ENCODE data around the gene OPA1.

GRCh38 chr3:193720169-193720568 is 127.2 kb downstream of the OPA1 start:
- TF ChIP-seq CTCF (conservative IDR thresholded peaks at IDR 0.05; ENCODE audit: low read depth in 2 of 2): no peak
- TF ChIP-seq REST (IDR thresholded peaks at IDR 0.05; ENCODE audit: unreplicated experiment): no peak
- TF ChIP-seq EZH2 (IDR thresholded peaks at IDR 0.05; ENCODE audit: low read depth, unreplicated experiment): no peak
- TF ChIP-seq POLR2AphosphoS5 (IDR thresholded peaks at IDR 0.05; ENCODE audit: low read depth): no peak
- TF ChIP-seq STAT1 (IDR thresholded peaks at IDR 0.05; ENCODE audit: unreplicated experiment): no peak
- TF ChIP-seq EZH2phosphoT487 (IDR thresholded peaks at IDR 0.05; ENCODE audit: unreplicated experiment): no peak
- TF ChIP-seq JUNB (IDR thresholded peaks at IDR 0.05; ENCODE audit: unreplicated experiment): no peak
- no peak for TF ChIP-seq ZNF331 (CRISPR knock-in tag; IDR thresholded peaks at IDR 0.05; ENCODE audit: low read depth)
- no peak for TF ChIP-seq CREB1 (CRISPR knock-in tag; IDR thresholded peaks at IDR 0.05; ENCODE audit: low read depth)
- TF ChIP-seq NANOG (IDR thresholded peaks at IDR 0.05; ENCODE audit: borderline replicate concordance): no peak
- no peak for TF ChIP-seq ZNF114 (CRISPR knock-in tag; IDR thresholded peaks at IDR 0.05)

Data from GM23338 (cell line).